A549 (cell line): ENCODE results near the gene NSL1.
A peak's percentile ranks its signal among the peaks of the same experiment; 100 is the strongest.

Source experiments
- CTCF ChIP-seq: fragments of >200 bp; sonication (Bioruptor Twin); formaldehyde crosslinking; IDR thresholded peaks from 3 replicates; pipeline ENCODE4 v1.5.1; 2016
- EP300 ChIP-seq, 2 experiments: fragments of >200 bp; sonication (Bioruptor Twin); formaldehyde crosslinking; IDR thresholded peaks; 2 replicates in 1 of 2; 3 replicates in 1 of 2; pipeline ENCODE4 v1.6.1; 2016 to 2017
- ESRRA ChIP-seq: fragments of 150-350 bp; IDR thresholded peaks from 2 replicates; pipeline ENCODE4 v1.6.1; 2014; ENCODE audit warnings: mild to moderate bottlenecking, low read length, borderline replicate concordance
- FOXS1 ChIP-seq: fragments of 250-450 bp; sonication (Bioruptor Pico); IDR thresholded peaks from 2 replicates; pipeline ENCODE4 v1.5.0; 2020; ENCODE audit warnings: mild to moderate bottlenecking, moderate library complexity
- HES2 ChIP-seq: fragments of >200 bp; sonication (Bioruptor Twin); formaldehyde crosslinking; IDR thresholded peaks from 2 replicates; pipeline ENCODE4 v1.6.1; 2016
- HEYL ChIP-seq: fragments of 250-450 bp; sonication (Bioruptor Pico); IDR thresholded peaks from 2 replicates; pipeline ENCODE4 v1.8.0; 2021; ENCODE audit warnings: mild to moderate bottlenecking, moderate library complexity
- HMGXB4 ChIP-seq: fragments of 250-450 bp; sonication (Bioruptor Pico); IDR thresholded peaks from 2 replicates; pipeline ENCODE4 v1.5.0; 2021; ENCODE audit warnings: mild to moderate bottlenecking, moderate library complexity, borderline replicate concordance
- JUN ChIP-seq, 2 experiments: fragments of >200 bp; sonication (Bioruptor Twin); formaldehyde crosslinking; IDR thresholded peaks; 2 replicates in 1 of 2; 3 replicates in 1 of 2; pipeline ENCODE4 v1.6.1; 2016 to 2017
- JUNB ChIP-seq: fragments of >200 bp; sonication (Bioruptor Twin); formaldehyde crosslinking; IDR thresholded peaks from 2 replicates; pipeline ENCODE4 v1.6.1; 2016
- MAX ChIP-seq: IDR thresholded peaks from 2 replicates; pipeline ENCODE4 v1.6.1; 2012
- NR3C1 ChIP-seq: fragments of >200 bp; sonication (Bioruptor Twin); formaldehyde crosslinking; IDR thresholded peaks from 3 replicates; pipeline ENCODE4 v1.6.1; 2017
- POLR2A ChIP-seq: IDR thresholded peaks from 2 replicates; pipeline ENCODE4 v1.6.1; 2012; ENCODE audit warnings: mild to moderate bottlenecking, low read length
- REST ChIP-seq: fragments of 200-600 bp; sonication (generic); IDR thresholded peaks from 2 replicates; pipeline ENCODE4 v1.6.1; 2016; ENCODE audit warnings: antibody characterized with exemption, mild to moderate bottlenecking, moderate library complexity
- SMC3 ChIP-seq: fragments of >200 bp; sonication (Bioruptor Twin); formaldehyde crosslinking; IDR thresholded peaks from 3 replicates; pipeline ENCODE4 v1.6.1; 2018; ENCODE audit warnings: inconsistent platforms

- TF ChIP-seq NR3C1 (no peak), HES2 (no peak), EP300 (IDR thresholded peaks at IDR 0.05) (no peak), POLR2A (no peak), SMC3 (peak; percentile 76), CTCF (peak; percentile 85), JUN (IDR thresholded peaks at IDR 0.05) (no peak), ESRRA (no peak), HMGXB4 (CRISPR knock-in tag) (no peak), REST (no peak), FOXS1 (no peak), JUNB (no peak), MAX (no peak), HEYL (CRISPR knock-in tag) (no peak)
Observed at GRCh38 chr1:212749821-212750535, 41.6 kb downstream of the NSL1 start.
